DMS 273 (cell line): ENCODE measurements around the gene OR52R1.
"Not testable (repeated sequence)": the region's sequence is repeated elsewhere in the genome, so short reads cannot be mapped to it uniquely, and the experiment has no call there.

Source experiments
- DNase-seq: peaks from one replicate; lab custom pipeline; 2025; ENCODE audit not compliant: unreplicated experiment; lab: John Stamatoyannopoulos, UW

The OR52R1 gene

DNA sequence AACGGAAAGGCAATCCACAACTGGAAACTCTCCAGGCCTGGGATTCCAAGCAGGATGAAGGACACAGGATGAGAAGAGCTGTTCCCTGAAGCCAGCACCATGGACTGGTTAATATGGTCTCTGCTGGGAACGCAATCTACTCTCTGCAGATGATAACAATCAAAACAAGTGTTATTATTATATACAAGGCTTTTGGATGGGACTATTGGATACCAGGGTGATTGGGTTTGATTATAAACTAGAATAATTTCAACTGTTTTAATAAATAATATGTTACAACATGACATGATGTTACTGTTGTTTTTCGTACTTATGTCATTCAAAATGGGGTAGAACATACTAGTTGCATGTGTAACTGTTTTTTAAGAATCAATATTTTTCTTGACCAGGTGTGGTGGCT lies at the start of gene OR52R1:
Gene OR52R1 (minus strand): TSS at position 101 of the 400 bp plus-strand sequence. CDS start 0 bp downstream, at position 101.
- no peak for DNase-seq

DNA sequence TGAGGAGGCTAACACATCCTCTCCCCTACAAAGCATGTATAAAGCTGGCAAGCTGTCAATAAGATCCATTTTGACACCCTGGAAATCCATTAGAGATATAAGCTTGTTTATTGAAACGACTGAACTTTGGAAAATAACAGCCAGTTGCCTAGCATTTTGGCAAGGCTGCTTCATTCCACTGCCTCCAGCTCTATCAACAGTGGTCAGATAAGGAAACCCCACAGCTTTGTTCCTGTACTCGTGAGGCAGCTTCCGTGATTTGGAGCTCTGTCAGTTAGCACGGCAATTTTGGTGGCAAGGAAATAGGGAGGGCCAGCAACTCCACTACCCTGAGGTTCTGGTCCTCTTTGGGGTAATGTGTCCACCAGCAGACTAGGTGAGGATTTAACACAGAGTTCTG lies 46.9 kb upstream of the OR52R1 start:
- DNase-seq = no peak

DNA sequence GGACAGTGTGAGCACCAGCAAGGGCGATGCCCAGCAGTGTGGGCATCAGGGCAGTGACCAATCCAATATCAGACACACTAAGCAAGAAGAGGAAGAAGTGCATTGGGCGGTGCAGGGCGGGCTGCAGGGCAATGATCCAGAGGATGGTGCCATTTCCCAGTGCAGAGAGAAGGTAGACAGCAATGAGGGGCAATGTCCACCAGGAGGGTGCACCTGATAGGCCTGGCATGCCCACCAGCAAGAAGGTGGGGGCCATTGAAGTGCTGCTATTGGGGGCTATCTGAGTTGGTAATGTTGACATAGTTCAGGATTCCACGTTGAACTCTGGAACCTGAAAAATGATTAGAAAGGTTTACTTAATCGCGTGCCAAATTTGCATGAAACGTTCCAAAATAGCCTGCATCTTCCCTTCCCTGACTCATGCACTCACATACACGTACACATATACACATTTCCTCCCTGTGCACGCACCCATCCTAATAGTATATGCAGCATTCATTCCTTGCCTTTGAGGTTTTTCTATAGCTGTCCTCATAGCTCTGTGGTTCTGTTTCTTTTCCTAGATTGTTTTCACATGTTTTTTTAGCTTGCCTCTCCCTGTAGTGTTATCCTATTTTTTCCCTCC lies 44.8 kb upstream of the OR52R1 start, which contains the start of gene OR51S1:
Gene OR51S1 (minus strand): TSS at position 301 of the 625 bp plus-strand sequence. CDS start 0 bp downstream, at position 301.
- no peak for DNase-seq

DNA sequence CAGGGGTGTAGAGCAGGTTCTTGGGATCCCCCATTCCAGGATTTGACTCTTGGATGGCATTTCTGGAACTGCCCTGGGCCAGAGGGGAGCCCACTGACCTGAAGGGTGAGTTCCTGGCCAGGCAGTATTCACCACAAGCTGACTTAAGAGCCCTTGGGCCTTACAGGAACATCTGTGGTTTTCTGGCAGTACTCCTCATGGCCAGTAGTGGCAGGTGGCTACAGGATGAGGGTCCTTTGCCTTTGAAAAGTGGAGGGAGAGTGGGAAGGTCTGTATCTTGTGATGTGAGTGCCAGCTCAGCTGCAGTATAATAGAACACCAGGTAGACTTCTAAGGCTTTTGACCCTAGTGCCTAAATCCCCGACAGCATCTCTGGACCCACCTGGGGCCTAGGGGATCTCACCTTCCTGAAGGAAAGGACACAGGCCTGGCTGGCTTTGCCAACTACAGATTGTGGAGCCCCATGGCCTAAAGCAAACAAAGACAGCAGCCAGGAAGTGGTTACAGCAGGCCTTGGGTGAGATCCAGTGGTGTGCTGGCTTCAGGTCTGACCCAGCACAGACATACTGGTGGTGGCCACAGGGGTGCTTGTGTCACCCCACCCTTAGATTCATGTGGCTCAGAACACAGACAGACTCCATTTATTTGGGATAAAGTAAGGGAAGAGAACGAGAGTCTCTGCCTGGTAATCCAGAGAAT lies 35.8 kb upstream of the OR52R1 start:
- no peak for DNase-seq

DNA sequence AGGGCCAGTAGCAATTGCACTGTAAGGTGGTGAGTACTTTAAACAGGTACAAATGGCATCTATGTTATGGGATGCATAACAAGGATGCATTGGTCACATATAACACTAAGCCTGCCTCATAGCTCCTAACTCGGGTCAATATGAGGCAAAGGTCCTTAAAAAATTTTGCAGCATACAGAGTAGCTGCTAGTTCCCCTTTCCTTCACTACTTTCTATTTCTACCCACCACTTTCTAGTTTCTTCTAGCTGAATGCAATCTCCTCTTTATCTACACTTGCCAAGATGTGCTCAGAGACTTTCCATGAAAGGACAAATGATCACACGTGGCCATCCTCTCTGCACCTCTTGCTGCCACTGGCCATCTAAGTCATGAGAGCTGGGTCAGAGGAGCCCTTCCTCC lies 26.7 kb upstream of the OR52R1 start:
- DNase-seq = no peak

DNA sequence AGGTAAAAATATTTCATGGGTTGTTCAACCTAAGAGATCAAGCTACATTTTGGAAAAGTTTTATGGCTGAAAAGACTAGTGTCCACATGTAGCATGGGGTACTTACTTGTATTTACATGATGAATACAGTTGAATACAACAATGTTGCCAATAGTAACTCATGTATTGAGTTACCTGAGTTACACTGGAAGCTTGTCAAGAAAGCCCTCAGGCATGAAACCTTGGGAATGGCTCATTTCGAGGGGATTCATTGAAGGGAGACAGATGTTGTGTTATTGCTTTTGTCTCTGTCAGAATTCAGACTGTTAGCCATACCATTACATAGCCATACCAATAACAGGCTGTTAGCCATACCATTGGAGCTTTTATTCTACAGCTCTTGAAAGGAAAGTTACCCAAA lies 26.2 kb upstream of the OR52R1 start:
- DNase-seq = no peak

DNA sequence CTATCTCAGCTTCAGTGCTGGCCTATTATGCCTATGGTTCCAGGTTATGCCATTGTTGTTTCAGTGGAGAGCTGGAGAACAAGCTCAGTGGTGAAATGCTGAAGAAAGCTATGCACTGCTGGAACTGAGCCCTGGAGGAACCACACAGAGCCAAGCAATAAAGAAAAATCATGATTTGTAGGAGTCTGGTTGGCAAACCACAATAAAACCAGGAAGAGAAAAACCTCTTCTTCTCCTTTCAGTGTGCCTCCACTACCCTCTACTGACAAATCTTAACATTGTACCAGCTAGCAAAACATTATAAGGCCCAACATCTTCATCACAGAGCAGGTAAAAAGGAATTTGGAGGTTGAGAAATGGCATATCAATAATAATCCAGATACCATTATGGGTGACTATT lies 22.2 kb upstream of the OR52R1 start:
- DNase-seq = no peak

DNA sequence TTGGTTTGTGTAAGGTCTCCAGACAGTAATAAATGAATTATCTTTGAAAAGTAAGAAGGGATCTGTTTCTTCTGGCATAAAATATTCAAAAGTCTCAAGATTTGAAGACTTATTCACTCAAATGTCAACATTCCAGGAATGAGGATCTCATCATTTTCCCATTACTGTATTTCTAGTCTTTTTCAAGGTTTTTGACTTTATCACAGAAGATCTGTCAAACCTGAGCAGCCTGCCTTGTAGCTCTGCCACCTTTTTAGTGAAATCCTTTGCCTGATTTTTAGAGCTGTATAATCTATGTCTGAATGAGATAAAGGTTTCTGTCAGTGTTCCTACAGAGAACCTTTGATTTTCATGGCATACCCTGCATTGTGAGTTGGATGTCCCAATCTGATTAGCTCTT lies 21.0 kb upstream of the OR52R1 start:
- no peak for DNase-seq

DNA sequence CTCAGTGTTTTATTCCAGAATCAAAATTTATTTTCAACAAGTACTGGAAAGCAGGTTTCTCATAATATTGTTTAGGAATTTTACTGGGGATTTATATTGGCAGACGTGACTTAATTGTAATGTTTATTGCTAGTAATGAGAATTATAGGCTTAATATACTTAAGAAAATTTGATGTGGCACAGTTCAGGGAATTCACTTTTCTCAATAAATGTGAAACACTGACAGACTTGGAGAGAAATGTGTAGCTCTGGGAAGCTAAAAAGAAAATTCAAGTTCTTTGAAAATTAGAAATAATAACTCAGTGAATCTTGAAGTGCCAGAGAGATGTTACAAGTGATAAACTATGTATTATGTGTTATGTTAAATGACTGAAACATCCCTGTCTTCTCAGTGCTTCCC lies 16.8 kb upstream of the OR52R1 start, which contains the start of gene OR51F2:
Gene OR51F2 (plus strand): TSS at position 301 of the 400 bp plus-strand sequence. CDS start 101 bp downstream, outside the sequence.
- no peak for DNase-seq

DNA sequence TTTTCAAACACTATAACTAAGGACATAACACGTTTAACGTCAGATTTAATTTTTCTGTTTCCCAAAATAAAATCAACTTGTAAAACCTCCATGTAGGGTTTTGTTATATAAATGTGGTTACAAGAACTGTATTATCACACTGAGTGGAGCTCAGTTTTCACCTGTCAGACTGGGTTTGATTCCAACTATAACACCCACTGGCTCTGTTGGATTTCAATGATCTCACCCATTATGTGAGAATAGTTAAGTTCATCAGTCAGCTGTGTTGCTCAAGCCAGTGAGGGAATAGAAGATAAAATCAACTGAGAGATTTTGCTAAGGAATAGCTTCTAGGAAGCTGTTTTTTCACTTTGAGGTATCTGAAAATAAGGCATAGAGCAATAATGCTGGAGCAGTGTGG lies 5.1 kb upstream of the OR52R1 start:
- no peak for DNase-seq

DNA sequence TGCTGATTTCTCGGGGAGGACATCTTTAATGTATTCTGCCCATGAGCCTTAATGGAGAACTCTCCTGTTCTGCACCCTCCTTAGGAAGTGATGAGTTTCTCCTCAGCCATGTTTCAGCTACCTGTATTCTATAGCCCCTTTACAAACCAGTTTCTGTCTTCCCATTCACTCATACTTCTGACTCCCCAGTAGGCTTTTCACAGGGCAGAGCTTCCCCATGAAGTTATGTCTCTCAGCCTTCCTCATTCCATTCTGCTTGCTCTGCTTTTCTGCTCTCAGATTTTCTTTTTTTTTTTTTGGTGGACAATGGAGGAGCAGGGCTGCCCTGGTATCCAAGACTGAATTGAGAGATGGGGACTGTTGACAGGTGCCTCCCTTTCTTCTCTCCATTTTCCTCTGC lies 4.3 kb upstream of the OR52R1 start:
- DNase-seq = no peak

DNA sequence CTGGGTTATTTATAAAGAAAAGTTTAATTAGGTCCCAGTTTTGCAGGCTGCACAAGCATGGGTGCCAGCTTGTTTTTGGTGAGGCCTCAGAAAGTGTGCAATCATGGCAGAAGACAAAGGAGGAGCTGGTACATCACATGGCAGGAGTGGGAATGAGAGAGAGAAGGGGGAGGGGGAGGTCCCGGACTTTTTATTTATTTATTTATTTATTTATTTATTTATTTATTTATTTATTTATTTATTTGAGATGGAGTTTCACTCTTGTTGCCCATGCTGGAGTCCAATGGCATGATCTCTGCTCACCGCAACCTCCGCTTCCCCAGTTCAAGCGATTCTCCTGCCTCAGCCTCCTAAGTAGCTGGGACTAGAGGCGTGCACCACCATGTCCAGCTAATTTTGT lies 2.9 kb downstream of the OR52R1 start:
- not testable (repeated sequence) for DNase-seq

DNA sequence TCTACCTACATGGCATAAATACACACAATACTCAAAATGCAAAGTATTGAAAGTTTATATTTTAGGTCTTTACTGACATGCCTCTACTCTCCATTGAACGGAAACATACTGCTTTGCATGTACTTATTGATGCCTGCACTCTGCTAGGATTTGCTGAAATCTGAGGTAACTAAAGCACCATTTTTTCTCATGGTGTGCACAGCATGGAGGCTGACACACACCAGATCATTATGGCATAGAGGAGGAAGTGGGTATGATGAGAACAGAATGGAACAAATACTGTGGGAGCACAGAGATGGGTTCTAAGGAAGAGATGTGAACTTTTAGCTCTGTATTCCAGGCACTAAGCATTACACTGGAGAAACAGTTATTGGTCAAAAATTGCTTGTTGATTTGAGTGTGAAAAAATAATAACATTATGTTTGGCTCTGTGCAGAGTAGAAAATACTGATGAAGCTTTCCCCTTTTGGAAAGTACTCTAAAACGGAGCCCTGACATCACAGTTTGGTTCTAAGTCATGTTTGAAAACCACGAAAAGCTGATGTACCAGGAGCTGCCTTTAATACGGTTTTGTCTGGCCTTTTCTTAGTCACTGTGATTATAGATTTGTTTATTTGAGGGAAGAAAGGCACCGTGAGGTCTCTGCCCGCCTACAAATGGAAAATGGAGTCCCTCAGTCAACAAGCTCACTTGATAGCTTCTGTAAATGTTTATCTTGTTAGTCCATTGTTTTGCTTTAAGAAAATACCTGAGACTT lies 5.6 kb downstream of the OR52R1 start:
- DNase-seq = no peak

DNA sequence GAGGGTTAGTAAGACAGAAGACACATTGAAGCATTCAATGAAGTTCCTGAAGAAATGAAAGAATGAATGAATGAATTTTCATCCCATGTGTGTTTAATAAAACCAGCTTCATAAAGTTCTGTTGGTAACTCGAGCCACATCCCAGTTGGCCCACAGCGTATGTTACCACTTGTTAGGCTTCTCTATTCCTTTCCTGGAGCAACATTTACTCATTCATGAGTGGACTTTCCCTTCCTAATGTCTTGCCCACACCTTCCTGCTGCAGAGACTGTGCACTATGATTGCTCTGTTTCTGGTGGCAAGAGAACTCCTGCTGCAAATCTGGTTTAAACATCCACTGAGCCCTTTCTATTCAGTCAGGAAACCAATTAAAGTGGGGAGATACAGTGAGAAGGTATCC lies 7.0 kb downstream of the OR52R1 start:
- DNase-seq = no peak

DNA sequence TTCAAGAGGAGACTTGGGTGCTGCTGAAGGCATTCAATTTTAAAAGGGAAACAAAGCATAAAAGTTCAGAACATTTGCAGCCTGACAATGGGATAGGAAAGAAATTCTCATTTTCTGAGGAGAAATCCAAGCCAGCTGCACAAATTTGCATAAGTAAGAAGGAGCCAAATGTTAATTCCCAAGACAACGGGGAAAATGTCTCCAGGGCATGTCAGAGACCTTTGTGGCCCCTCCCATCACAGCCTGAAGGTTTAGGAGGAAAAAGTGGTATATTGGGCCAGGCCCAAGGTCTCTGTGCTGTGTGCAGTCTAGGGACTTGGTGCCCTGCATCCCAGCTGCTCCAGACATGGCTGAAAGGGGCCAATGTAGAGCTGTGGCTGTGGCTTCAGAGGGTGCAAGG lies 21.7 kb downstream of the OR52R1 start:
- no peak for DNase-seq

DNA sequence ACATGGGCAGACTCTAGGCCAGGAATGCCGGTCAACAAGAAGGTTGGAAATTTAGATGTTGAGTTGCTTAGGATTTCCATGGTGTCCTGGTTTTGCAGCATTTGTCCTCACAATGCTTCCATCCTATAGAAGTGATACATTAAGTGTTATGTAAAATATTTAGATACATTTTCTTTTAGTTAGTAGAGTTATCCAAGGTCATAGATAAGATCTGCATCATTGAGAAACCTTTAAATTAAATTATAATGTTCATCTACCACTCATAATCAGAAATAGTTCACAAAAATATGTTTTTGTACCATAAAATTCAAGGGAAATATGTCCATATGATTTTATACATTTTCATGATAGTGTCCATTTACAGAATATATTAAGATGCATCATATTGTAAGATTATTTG lies 34.3 kb downstream of the OR52R1 start, which contains the start of gene OR51F1:
Gene OR51F1 (minus strand): TSS at position 101 of the 400 bp plus-strand sequence. CDS start 0 bp downstream, at position 101.
- DNase-seq = no peak

DNA sequence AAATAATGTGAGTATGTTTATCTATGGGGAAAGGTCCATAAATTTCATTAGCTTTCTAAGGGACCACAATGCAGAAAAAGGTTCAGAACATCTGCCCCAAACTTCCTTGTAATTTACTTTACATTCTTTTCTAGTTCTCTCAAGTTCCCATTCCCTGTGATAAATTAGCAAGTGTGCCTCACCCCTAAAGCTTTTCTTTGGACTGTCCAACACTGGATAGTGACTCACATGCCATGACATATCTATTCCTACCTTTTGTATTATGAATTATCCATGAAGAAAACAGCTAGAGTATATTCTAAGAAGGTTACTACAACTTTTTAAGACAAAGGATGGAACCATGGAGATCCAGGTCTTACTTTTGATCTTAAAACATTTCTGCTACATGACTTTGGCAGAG lies 36.1 kb downstream of the OR52R1 start:
- no peak for DNase-seq

DNA sequence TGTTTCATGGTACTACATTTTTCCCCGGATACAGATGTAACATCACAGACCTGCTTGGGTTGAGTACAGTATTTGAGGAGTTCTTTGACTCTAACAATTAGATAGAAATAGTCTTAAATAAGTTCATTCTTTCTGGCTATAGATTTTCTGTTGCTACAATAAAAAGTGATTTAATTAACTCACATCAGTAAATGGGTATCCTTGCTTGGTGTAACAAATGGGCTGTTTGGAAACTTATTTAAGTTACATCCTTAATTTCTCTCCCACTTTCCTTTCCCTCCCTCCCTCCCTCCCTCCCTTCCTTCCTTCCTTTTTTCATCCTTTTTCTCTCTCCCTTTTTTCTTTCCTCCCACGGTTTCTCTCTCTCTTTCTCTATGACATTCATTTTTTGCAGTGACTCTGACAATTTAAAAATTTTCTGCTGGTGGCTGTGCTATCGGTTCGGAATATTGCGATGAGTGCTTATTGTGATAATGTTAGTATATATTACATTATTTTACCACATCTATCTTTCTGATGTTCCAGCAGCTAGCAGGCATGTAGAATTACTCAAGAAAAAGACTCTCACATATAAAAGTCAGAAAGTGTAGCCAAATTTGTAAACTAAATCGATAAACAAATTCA lies 37.6 kb downstream of the OR52R1 start:
- no peak for DNase-seq

DNA sequence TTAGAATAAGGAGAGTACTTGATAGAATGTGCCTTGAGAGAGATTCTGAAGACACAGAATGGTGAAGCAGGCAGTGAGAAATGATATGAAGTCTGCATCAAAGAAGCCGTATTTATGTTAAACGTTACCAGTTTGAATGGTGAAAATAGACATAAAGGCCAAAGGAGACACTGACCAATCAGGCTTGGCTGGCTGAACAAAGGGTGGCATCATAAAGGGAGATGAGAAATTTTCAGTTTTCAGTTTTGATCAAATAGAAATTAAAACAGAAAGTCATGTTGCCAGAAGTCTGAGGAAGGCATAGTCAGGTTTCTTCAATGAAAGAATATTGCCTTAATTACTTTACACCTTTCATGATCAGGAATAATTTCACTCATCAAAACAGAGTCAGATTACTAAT lies 41.1 kb downstream of the OR52R1 start:
- no peak for DNase-seq
